ENCODE measurements around the gene SRGAP2B.
"Not testable (repeated sequence)": the region's sequence is repeated elsewhere in the genome, so short reads cannot be mapped to it uniquely, and the experiment has no call there.

- not testable (repeated sequence) for TF ChIP-seq POLR2AphosphoS5 (IDR thresholded peaks at IDR 0.05; ENCODE audit: borderline replicate concordance, low read depth, low read length); EZH2 (IDR thresholded peaks at IDR 0.05); FOXP2 (optimal IDR thresholded peaks at IDR 0.05; ENCODE audit: control extremely low read depth, extremely low read length, insufficient read depth)
These were observed 133.2 kb downstream of the SRGAP2B start for GRCh38 chr1:144961604-144962583.

All from SK-N-MC (cell line).